Tibial artery (tissue), 4 donors: Measurements from ENCODE around the gene DIS3L2.

ENCODE experiments used
- DNase-seq, 2 donors: peaks; one replicate each; pipeline ENCODE4 v3.0.0-alpha.2; 2019
- H3K27ac ChIP-seq, 2 donors: fragments of 200-600 bp; sonication (generic) in 1 of 2; 1 replicate in 1 of 2; 2 replicates in 1 of 2; pipeline ENCODE4 v1.5.1; 2018 to 2019; ENCODE audit warnings: mild to moderate bottlenecking in 1 of 2
- H3K27me3 ChIP-seq, 2 donors: fragments of 200-600 bp; sonication (generic) in 1 of 2; one replicate each; pipeline versions ENCODE4 v1.5.1 to v1.6.0; 2016 to 2019
- H3K36me3 ChIP-seq, 3 donors: fragments of 200-600 bp; sonication (generic) in 2 of 3; one replicate each; pipeline ENCODE4 v1.5.1; 2016 to 2019; ENCODE audit warnings: mild to moderate bottlenecking in 2 of 3
- H3K4me1 ChIP-seq, 4 donors: fragments of 200-600 bp; sonication (generic) in 2 of 4; 1 replicate in 3 of 4; 2 replicates in 1 of 4; pipeline ENCODE4 v1.5.1; 2016 to 2019
- H3K4me3 ChIP-seq, 2 donors: fragments of 200-600 bp; sonication (generic) in 1 of 2; 1 replicate in 1 of 2; 2 replicates in 1 of 2; pipeline ENCODE4 v1.5.1; 2018 to 2019; ENCODE audit warnings: mild to moderate bottlenecking in 2 of 2
- H3K9me3 ChIP-seq, 3 donors: fragments of 200-600 bp; sonication (generic) in 1 of 3; one replicate each; pipeline ENCODE4 v1.5.1; 2016 to 2019
- CTCF ChIP-seq, 2 experiments: fragments of 200-600 bp in 1 of 2; fragments of 450-650 bp in 1 of 2; IDR thresholded peaks; one replicate each; pipeline ENCODE4 v1.5.1; 2017 to 2019; ENCODE audit warnings: antibody characterized with exemption in 2 of 2, mild to moderate bottlenecking in 1 of 2, moderate library complexity in 1 of 2
- intact Hi-C: fragments of 100-400 bp; cut with DNase I; formaldehyde crosslinking; loops from one replicate; pipeline ENCODE4 v1.15.0; 2023; ENCODE audit warnings: low total_unique reads

DIS3L2 gene

GRCh38 chr2:232225429-232225828 lies 263.9 kb downstream of the DIS3L2 start:
- intact Hi-C loops = no loop called here
- H3K4me3 ChIP-seq = no peak overlapping the region
- peaks cover 0 to 4% (median 3%) of the 10 kb centered on the region in 3 donors for H3K36me3 ChIP-seq
- no peaks in the 10 kb centered on the region for H3K4me1 ChIP-seq
- H3K9me3 ChIP-seq = no peaks in the 10 kb centered on the region
- no peak for DNase-seq
- H3K27me3 ChIP-seq = no peaks in the 10 kb centered on the region
- H3K27ac ChIP-seq = no peak overlapping the region
- no peak for TF ChIP-seq CTCF (IDR thresholded peaks at IDR 0.05)

DNA sequence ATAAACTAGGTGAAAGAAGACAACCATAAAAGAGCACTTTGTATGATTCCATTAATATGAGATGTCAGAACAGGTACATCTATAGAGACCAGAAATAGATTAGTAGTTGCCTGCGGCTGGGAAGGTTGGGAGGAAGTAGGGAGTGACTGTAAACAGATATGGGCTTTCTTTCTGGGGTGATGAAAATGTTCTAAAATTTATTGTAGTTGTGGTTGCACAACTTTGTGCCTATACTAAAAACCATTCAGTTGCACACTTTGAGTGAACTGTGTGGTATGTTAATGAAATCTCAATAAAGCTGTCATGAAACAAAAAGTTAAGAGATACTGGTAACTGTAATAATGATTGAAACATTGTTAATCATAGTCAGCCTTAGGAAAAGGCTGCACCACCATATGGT lies 264.4 kb downstream of the DIS3L2 start:
- Histone ChIP-seq H3K27me3 (no peaks in the 10 kb centered on the region), H3K36me3 (peaks cover 0 to 4% (median 3%) of the 10 kb centered on the region in 3 donors), H3K9me3 (no peaks in the 10 kb centered on the region), H3K4me1 (no peaks in the 10 kb centered on the region), H3K27ac (no peak overlapping the region), H3K4me3 (no peak overlapping the region)
- no peak for DNase-seq
- intact Hi-C loops = no loop called here
- TF ChIP-seq CTCF (IDR thresholded peaks at IDR 0.05) = no peak

- H3K27ac ChIP-seq = no peak overlapping the region
- H3K4me1 ChIP-seq = no peaks in the 10 kb centered on the region
- TF ChIP-seq CTCF (IDR thresholded peaks at IDR 0.05) = no peak
- intact Hi-C loops = no loop called here
- H3K4me3 ChIP-seq = no peak overlapping the region
- H3K27me3 ChIP-seq = no peaks in the 10 kb centered on the region
- no peak for DNase-seq
- no peaks in the 10 kb centered on the region for H3K9me3 ChIP-seq
- peaks cover 0 to under 1% (median 0%) of the 10 kb centered on the region in 3 donors for H3K36me3 ChIP-seq
Observed at GRCh38 chr2:232228332-232228731, 266.8 kb downstream of the DIS3L2 start.

- H3K4me1 ChIP-seq = no peaks in the 10 kb centered on the region
- no peak overlapping the region for H3K4me3 ChIP-seq
- H3K27ac ChIP-seq = no peak overlapping the region
- no peaks in the 10 kb centered on the region for H3K9me3 ChIP-seq
- intact Hi-C loops = no loop called here
- H3K27me3 ChIP-seq = no peaks in the 10 kb centered on the region
- no peaks in the 10 kb centered on the region for H3K36me3 ChIP-seq
- no peak for DNase-seq
- TF ChIP-seq CTCF (IDR thresholded peaks at IDR 0.05) = no peak
Observed at GRCh38 chr2:232228971-232229894, 267.7 kb downstream of the DIS3L2 start.

GRCh38 chr2:232229911-232230310 lies 268.4 kb downstream of the DIS3L2 start:
- DNase-seq = no peak
- Histone ChIP-seq H3K9me3 (no peaks in the 10 kb centered on the region), H3K4me1 (no peaks in the 10 kb centered on the region), H3K27ac (no peak overlapping the region), H3K27me3 (no peaks in the 10 kb centered on the region), H3K36me3 (no peaks in the 10 kb centered on the region), H3K4me3 (no peak overlapping the region)
- intact Hi-C loops = no loop called here
- no peak for TF ChIP-seq CTCF (IDR thresholded peaks at IDR 0.05)
